Measurements from ENCODE around the gene TMEM61. TPM values are rescaled to one million over a fixed set of nuclear protein-coding genes. Genes with fewer than 3 reads are reported as not detected.

Gene TMEM61
- total RNA-seq, 2 donors from 2014 or later, result 2.0 to 3.6 TPM

DNA sequence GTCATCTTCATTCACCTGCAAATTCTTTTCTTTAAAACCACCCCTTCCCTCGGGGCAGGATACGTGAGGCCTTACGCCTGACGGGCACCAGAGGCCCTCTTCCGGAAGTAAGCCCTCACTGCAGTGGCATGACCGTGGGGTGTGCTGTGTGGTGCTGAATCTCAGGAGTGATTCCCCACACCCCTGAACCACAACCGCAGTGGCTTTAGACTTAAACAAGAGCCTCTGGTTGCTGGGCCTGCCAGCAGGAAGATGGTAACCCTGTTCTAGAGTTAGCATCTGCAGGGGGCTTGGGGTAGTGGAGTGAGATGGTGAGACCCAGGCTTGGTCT, 30.4 kb downstream of the TMEM61 start:
- no peaks in the 10 kb centered on the region for H3K4me1 ChIP-seq
- no peak overlapping the region for H3K4me3 ChIP-seq
- no peak overlapping the region for H3K27ac ChIP-seq
- no peak for ATAC-seq
- intact Hi-C loops (cut with DNase I), result no loop called here
- no peak for DNase-seq
- TF ChIP-seq POLR2A (IDR thresholded peaks at IDR 0.05), result no peak
- TF ChIP-seq, protein P1, sequence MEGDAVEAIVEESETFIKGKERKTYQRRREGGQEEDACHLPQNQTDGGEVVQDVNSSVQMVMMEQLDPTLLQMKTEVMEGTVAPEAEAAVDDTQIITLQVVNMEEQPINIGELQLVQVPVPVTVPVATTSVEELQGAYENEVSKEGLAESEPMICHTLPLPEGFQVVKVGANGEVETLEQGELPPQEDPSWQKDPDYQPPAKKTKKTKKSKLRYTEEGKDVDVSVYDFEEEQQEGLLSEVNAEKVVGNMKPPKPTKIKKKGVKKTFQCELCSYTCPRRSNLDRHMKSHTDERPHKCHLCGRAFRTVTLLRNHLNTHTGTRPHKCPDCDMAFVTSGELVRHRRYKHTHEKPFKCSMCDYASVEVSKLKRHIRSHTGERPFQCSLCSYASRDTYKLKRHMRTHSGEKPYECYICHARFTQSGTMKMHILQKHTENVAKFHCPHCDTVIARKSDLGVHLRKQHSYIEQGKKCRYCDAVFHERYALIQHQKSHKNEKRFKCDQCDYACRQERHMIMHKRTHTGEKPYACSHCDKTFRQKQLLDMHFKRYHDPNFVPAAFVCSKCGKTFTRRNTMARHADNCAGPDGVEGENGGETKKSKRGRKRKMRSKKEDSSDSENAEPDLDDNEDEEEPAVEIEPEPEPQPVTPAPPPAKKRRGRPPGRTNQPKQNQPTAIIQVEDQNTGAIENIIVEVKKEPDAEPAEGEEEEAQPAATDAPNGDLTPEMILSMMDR (IDR thresholded peaks at IDR 0.05), result no peak
- no peaks in the 10 kb centered on the region for H3K27me3 ChIP-seq
- 89 to 96% methylated on average over 7 of the region's 7 CpGs for whole genome bisulfite sequencing, 2 donors
- no peaks in the 10 kb centered on the region for H3K9me3 ChIP-seq
- H3K36me3 ChIP-seq (replicated peaks in 1 of 2; ENCODE audit: insufficient read depth in 1 of 2, low read depth in 2 of 2), result no peaks in the 10 kb centered on the region

- intact Hi-C loops (cut with DNase I), result no loop called here
These were observed 32.2 kb downstream of the TMEM61 start for GRCh38 chr1:55012661-55013060.

GRCh38 chr1:55015123-55015522, 34.7 kb downstream of the TMEM61 start:
- Histone ChIP-seq H3K27me3 (no peaks in the 10 kb centered on the region), H3K9me3 (no peaks in the 10 kb centered on the region), H3K4me3 (no peak overlapping the region), H3K4me1 (no peaks in the 10 kb centered on the region), H3K27ac (no peak overlapping the region), H3K36me3 (replicated peaks in 1 of 2; ENCODE audit: insufficient read depth in 1 of 2, low read depth in 2 of 2) (no peaks in the 10 kb centered on the region)
- WGBS, 2 donors, result 80 to 81% methylated on average over 4 to 5 of the region's 5 CpGs
- intact Hi-C loops (cut with DNase I), result no loop called here
- TF ChIP-seq, protein P1 (IDR thresholded peaks at IDR 0.05), result no peak
- no peak for TF ChIP-seq POLR2A (IDR thresholded peaks at IDR 0.05)
- ATAC-seq, result no peak
- no peak for DNase-seq

More at GRCh38 chr1:55012661-55013060, 32.2 kb downstream of the TMEM61 start:
- no peaks in the 10 kb centered on the region for H3K9me3 ChIP-seq
- H3K27ac ChIP-seq, result no peak overlapping the region
- no peak for ATAC-seq
- H3K36me3 ChIP-seq (replicated peaks in 1 of 2; ENCODE audit: insufficient read depth in 1 of 2, low read depth in 2 of 2), result no peaks in the 10 kb centered on the region
- no peak for DNase-seq
- H3K4me1 ChIP-seq, result no peaks in the 10 kb centered on the region
- TF ChIP-seq POLR2A (IDR thresholded peaks at IDR 0.05), result no peak
- TF ChIP-seq, protein P1 (IDR thresholded peaks at IDR 0.05), result no peak
- no peaks in the 10 kb centered on the region for H3K27me3 ChIP-seq
- no peak overlapping the region for H3K4me3 ChIP-seq
- 39 to 45% methylated on average over 1 of the region's 1 CpG for WGBS, 2 donors

DNA sequence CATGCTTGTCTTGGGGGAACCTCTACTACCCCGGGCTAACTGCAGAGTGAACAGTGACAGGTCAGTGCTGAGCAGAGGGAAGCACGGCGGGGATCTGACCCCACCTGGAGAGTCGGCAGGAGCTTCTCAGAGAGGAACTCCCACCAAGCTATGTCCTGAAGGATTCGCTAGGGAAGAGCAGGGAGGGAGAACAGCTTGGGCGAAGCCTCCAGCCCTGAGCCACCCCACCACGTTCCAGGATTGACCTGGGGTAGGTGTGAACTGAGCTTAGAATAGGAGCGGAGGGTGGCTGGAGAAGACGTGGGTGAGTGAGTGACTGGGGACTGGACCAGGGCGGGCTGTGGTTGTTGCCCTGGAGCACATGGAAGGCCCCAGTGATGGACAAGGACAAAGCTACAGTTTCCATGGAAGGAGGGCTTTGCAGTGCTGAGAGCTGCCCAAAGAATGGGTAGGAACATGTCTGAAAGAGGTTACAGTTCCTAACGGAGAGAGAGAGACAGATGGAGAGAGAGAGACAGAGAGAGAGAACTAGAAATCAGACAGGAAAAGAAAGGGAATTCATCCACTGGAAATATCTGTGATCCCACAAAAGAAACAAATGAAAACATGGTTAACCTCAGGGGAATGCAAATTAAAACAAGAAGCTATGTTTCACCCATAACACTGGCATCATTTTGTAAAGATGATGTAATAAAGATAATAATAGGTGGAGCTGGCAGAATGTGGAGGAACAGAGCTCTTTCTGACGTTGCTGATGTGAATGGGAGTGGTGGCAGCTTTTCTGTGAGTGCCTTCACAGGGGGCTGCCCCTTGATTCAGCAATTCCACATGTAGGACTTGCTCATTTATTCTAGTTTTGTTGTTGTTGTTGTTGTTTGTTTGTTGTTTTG, 35.5 kb downstream of the TMEM61 start:
- DNase-seq (no peak), ATAC-seq (no peak)
- Histone ChIP-seq H3K36me3 (replicated peaks in 1 of 2; ENCODE audit: insufficient read depth in 1 of 2, low read depth in 2 of 2) (no peaks in the 10 kb centered on the region), H3K27ac (no peak overlapping the region), H3K4me1 (no peaks in the 10 kb centered on the region), H3K27me3 (no peaks in the 10 kb centered on the region), H3K9me3 (no peaks in the 10 kb centered on the region), H3K4me3 (no peak overlapping the region)
- WGBS, 2 donors, result 58 to 61% methylated on average over 12 of the region's 12 CpGs
- TF ChIP-seq, protein P1 (IDR thresholded peaks at IDR 0.05), result no peak
- TF ChIP-seq POLR2A (IDR thresholded peaks at IDR 0.05), result no peak
- intact Hi-C loops (cut with DNase I), result no loop called here

GRCh38 chr1:55018395-55018794, 38.0 kb downstream of the TMEM61 start:
- TF ChIP-seq POLR2A (IDR thresholded peaks at IDR 0.05), result no peak
- TF ChIP-seq, protein P1 (IDR thresholded peaks at IDR 0.05), result no peak

More at GRCh38 chr1:55018395-55018794, 38.0 kb downstream of the TMEM61 start:
- ATAC-seq (no peak), DNase-seq (no peak)
- no peaks in the 10 kb centered on the region for H3K27me3 ChIP-seq
- no peak overlapping the region for H3K4me3 ChIP-seq
- WGBS, 2 donors, result 79 to 80% methylated on average over 9 of the region's 9 CpGs
- H3K4me1 ChIP-seq, result no peaks in the 10 kb centered on the region
- no peak overlapping the region for H3K27ac ChIP-seq
- intact Hi-C loops (cut with DNase I), result no loop called here
- H3K9me3 ChIP-seq, result no peaks in the 10 kb centered on the region
- H3K36me3 ChIP-seq (replicated peaks in 1 of 2; ENCODE audit: insufficient read depth in 1 of 2, low read depth in 2 of 2), result no peaks in the 10 kb centered on the region
